Heart left ventricle (tissue), 13 donors: ENCODE data around the gene APPL2.

ENCODE experiments used
- CTCF ChIP-seq, 12 donors: fragments of 200-600 bp; sonication (generic) in 4 of 12; IDR thresholded peaks; one replicate each; pipeline versions ENCODE4 v1.5.0 to v1.8.0; 2018 to 2022; ENCODE audit warnings: antibody characterized with exemption in 12 of 12, mild to moderate bottlenecking in 5 of 12
- POLR2A ChIP-seq, 2 donors: fragments of 450-650 bp; IDR thresholded peaks; one replicate each; pipeline ENCODE4 v1.6.1; 2017; ENCODE audit warnings: antibody characterized with exemption in 2 of 2, mild to moderate bottlenecking in 2 of 2, moderate library complexity in 2 of 2
- donor health status: ischemic (EF 13 %, LVEDD 7.1; RV severe dilation, severe dysfunction).
- donor health status: DM: no; HTN: yes; CAD: no.
- donor health status: DM: no; HTN: no; CAD: no.
- donor health status: ischemic (EF 25% LVEDD 6.9; RV normal size, moderate dysfunction).
- donor health status: ischemic (EF 25% LVEDD 5.7; RV mildly dilated, moderate dysfunction).
- donor health status: ischemic (EF 35%, LVEDD 5.7; RV mildly dilated, moderate dysfunction).
- donor health status: nonischemic (EF 11% LVEDD 7.7; RV severe dilation, severe dysfunction).
- donor health status: DM: yes; HTN: yes; CAD: no.
- donor health status: PGD.
- donor health status: ischemic (EF 29% LVEDD 5.4; RV normal size, mild dysfunction).
- donor health status: nonischemic (EF 23%, LVEDD 6.1; RV moderate dilation, normal function).

DNA sequence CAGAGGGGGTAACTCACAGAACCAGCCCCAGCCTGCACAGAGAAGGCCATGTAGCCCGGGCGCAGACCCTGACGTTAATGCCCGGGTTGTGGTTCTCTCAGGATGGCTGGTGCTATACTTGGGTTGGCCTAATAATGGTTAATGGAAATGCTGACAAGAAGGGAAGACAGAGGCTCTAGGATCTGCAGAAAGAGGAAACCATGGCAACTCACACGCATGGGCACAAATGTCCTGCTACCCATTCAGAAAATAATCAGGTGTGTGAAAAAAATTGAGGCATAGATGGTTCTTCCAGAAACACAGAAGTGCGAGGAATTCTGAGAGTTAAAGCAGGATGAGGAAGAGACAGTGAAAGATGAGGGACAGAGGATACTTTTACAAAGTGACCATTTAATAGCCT is 33.8 kb downstream of the APPL2 start:
- TF ChIP-seq CTCF (IDR thresholded peaks at IDR 0.05), result no peak
- TF ChIP-seq POLR2A (IDR thresholded peaks at IDR 0.05), result no peak
